Smooth muscle cell (in vitro differentiated cells): Measurements from ENCODE around the gene ANKH. TPM values are rescaled to one million over a fixed set of nuclear protein-coding genes. Genes with fewer than 3 reads are reported as not detected.

Experiments used
- DNase-seq: peaks from one replicate; lab custom pipeline; 2025; ENCODE audit not compliant: unreplicated experiment; lab: John Stamatoyannopoulos, UW
- H2AFZ ChIP-seq: fragments of 200-600 bp; sonication (generic); 2 replicates; pipeline ENCODE4 v1.6.0; 2016; ENCODE audit warnings: antibody characterized with exemption, low read depth, mild to moderate bottlenecking
- H3F3A ChIP-seq: fragments of 200-600 bp; sonication (generic); 2 replicates; pipeline ENCODE4 v1.6.0; 2017; ENCODE audit warnings: antibody characterized with exemption, low read depth
- H3K27ac ChIP-seq: fragments of 200-600 bp; sonication (generic); 2 replicates; pipeline ENCODE4 v1.5.1; 2016; ENCODE audit warnings: low read depth, mild to moderate bottlenecking
- H3K27me3 ChIP-seq: fragments of 200-600 bp; sonication (generic); 2 replicates; pipeline ENCODE4 v1.6.1; 2016; ENCODE audit warnings: low read depth, mild to moderate bottlenecking
- H3K36me3 ChIP-seq: fragments of 200-600 bp; sonication (generic); 2 replicates; pipeline ENCODE4 v1.5.1; 2016; ENCODE audit warnings: low read depth
- H3K4me1 ChIP-seq: fragments of 200-600 bp; sonication (generic); 2 replicates; pipeline ENCODE4 v1.5.1; 2016; ENCODE audit warnings: low read depth
- H3K4me2 ChIP-seq: fragments of 200-600 bp; sonication (generic); 2 replicates; pipeline ENCODE4 v1.6.0; 2016; ENCODE audit warnings: mild to moderate bottlenecking
- H3K4me3 ChIP-seq: fragments of 200-600 bp; sonication (generic); 2 replicates; pipeline ENCODE4 v1.5.1; 2016; ENCODE audit warnings: mild to moderate bottlenecking
- H3K79me2 ChIP-seq: fragments of 200-600 bp; sonication (generic); 2 replicates; pipeline ENCODE4 v1.6.0; 2016; ENCODE audit warnings: low read depth, mild to moderate bottlenecking
- H3K9ac ChIP-seq: fragments of 200-600 bp; sonication (generic); 2 replicates; pipeline ENCODE4 v1.6.0; 2016; ENCODE audit warnings: low read depth
- H3K9me3 ChIP-seq: fragments of 200-600 bp; sonication (generic); replicated peaks from 2 replicates; pipeline ENCODE4 v1.5.1; 2016; ENCODE audit warnings: low read depth
- H4K20me1 ChIP-seq: fragments of 200-600 bp; sonication (generic); 2 replicates; pipeline ENCODE4 v1.6.0; 2016; ENCODE audit warnings: low read depth
- WGBS: methylation state at CpG from one replicate; pipeline ENCODE4 v1.1.7; 2016; ENCODE audit warnings: low lambda C conversion rate; 5-methylcytosine and 5-hydroxymethylcytosine counted together
- polyA plus RNA-seq: library from polyadenylated mRNA; unstranded; fragments of >200 nt; fragmentation: Nextera tagmentation; extraction: Ambion mirVana; gene quantifications from 2 replicates; pipeline ENCODE4 v1.2.1, GENCODE V29; 2016
- total RNA-seq: library from RNA; depleted of rRNA; stranded (reverse); fragments of >200 nt; gene quantifications from 2 replicates; pipeline ENCODE4 v1.2.3, GENCODE V29; 2014
- TF ChIP-seq, protein P1 (sequence below): fragments of 200-600 bp; sonication (generic); IDR thresholded peaks from 2 replicates; pipeline ENCODE4 v1.5.1; 2017; ENCODE audit warnings: borderline replicate concordance, mild to moderate bottlenecking, antibody characterized with exemption; ENCODE audit not compliant: insufficient read depth, poor library complexity, severe bottlenecking

ANKH gene
- total and polyA plus RNA-seq, 2 experiments from 2014 or later: 48.0 to 56.6 TPM

DNA sequence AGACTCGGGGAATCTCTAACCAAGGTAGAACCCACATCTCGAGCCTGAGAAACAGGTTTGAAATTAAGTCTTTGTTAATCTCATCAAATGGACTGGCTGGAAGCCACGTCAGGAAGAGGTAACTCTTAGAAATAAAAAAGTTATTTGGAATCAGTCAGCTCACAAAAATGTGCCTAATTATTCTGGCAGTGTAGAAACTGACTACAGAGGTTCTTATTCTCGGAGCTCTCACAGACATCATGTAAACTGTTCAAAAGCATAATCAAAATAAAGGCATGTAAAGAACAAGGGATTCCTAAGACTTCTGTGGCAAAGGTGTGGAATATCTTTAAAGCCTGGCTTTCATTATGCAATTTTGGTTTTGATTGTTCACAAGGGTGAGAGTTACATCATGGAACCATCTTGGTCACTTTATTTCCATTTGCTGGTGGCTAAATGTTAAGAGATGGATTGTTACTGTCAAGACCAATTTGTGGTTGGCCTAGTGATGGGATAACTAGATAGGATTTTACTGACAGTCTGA, 121.9 kb downstream of the ANKH start:
- TF ChIP-seq, protein P1, sequence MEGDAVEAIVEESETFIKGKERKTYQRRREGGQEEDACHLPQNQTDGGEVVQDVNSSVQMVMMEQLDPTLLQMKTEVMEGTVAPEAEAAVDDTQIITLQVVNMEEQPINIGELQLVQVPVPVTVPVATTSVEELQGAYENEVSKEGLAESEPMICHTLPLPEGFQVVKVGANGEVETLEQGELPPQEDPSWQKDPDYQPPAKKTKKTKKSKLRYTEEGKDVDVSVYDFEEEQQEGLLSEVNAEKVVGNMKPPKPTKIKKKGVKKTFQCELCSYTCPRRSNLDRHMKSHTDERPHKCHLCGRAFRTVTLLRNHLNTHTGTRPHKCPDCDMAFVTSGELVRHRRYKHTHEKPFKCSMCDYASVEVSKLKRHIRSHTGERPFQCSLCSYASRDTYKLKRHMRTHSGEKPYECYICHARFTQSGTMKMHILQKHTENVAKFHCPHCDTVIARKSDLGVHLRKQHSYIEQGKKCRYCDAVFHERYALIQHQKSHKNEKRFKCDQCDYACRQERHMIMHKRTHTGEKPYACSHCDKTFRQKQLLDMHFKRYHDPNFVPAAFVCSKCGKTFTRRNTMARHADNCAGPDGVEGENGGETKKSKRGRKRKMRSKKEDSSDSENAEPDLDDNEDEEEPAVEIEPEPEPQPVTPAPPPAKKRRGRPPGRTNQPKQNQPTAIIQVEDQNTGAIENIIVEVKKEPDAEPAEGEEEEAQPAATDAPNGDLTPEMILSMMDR: no peak
- Histone ChIP-seq H3F3A (no peaks in the 10 kb centered on the region), H2AFZ (no peak overlapping the region), H3K4me2 (no peak overlapping the region), H3K4me3 (no peak overlapping the region), H3K27ac (peak overlapping the region; percentile 31), H3K36me3 (peaks cover 4% of the 10 kb centered on the region), H3K4me1 (no peaks in the 10 kb centered on the region), H3K27me3 (no peaks in the 10 kb centered on the region), H3K79me2 (no peaks in the 10 kb centered on the region), H3K9me3 (no peaks in the 10 kb centered on the region), H3K9ac (no peak overlapping the region), H4K20me1 (no peaks in the 10 kb centered on the region)
- no peak for DNase-seq
- WGBS: 74% methylated on average over 4 of the region's 4 CpGs

DNA sequence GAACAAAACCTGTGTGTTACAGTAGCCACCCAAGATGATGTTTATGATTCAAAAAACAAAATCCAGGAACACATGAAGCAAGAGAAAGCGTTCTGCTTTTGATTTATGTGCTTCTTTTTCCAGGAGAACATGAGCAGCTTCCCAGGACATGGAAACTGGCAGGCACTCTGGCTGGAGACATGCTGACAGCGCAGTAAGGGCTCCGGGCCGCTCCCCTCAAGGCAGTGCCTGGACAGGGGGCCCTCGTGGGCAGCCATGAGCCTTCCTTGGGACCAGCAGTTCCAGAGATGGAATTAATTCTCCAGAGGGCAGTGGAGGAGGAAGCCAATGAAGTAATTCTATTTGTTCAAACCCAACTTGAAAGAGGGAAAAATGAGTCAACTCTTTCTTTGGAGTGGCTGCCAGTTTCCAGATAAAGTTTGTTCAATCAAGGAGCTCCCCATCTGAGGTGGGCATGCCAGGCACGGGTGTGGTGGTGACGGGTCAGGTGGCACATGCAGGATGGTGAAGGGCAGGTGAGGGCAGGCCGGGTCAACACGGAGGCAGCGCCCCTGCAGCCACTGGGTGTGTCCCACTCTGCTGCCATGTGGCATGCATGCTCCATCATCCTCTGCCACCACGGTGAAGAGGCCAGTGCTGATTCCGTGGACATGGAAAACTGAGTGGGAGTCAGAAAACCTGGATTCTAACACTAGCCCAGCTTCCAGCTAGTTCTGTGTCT, 123.2 kb downstream of the ANKH start:
- Histone ChIP-seq H3K27ac (no peak overlapping the region), H3K4me2 (no peak overlapping the region), H3K9ac (no peak overlapping the region), H2AFZ (no peak overlapping the region), H3K36me3 (peaks cover 4% of the 10 kb centered on the region), H3K4me3 (no peak overlapping the region), H3K9me3 (no peaks in the 10 kb centered on the region), H3K4me1 (no peaks in the 10 kb centered on the region), H3K27me3 (no peaks in the 10 kb centered on the region), H3K79me2 (no peaks in the 10 kb centered on the region), H3F3A (no peaks in the 10 kb centered on the region), H4K20me1 (no peaks in the 10 kb centered on the region)
- no peak for DNase-seq
- TF ChIP-seq, protein P1: no peak
- 93% methylated on average over 12 of the region's 12 CpGs for WGBS

GRCh38 chr5:14745753-14746152, 125.8 kb downstream of the ANKH start:
- H3K9ac ChIP-seq: no peak overlapping the region
- no peaks in the 10 kb centered on the region for H3K9me3 ChIP-seq
- H3F3A ChIP-seq: no peaks in the 10 kb centered on the region
- H3K79me2 ChIP-seq: no peaks in the 10 kb centered on the region
- no peak overlapping the region for H3K27ac ChIP-seq
- H3K4me1 ChIP-seq: no peaks in the 10 kb centered on the region
- no peak for DNase-seq
- no peak overlapping the region for H3K4me3 ChIP-seq
- no peaks in the 10 kb centered on the region for H4K20me1 ChIP-seq
- TF ChIP-seq, protein P1: no peak
- H2AFZ ChIP-seq: no peak overlapping the region
- H3K36me3 ChIP-seq: peaks cover 4% of the 10 kb centered on the region
- H3K4me2 ChIP-seq: no peak overlapping the region
- 99% methylated on average over 14 of the region's 14 CpGs for WGBS
- H3K27me3 ChIP-seq: no peaks in the 10 kb centered on the region

DNA sequence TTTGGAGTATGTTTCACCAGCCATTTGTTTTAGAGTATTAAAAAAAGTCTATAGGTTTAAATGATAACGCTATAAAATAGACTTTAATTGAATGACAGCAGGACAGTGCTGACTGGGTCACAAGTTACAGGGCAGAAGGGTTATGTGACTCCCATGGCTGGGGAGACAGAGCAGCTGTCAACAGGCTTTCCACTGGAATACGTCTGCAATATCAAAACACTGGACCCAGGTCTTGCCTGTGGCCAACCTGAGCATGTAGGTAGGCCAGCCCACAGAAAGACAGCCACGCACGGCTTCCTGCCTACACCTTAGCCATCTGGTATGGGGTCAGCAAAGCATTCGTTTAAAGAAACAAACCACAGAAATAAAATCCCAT, 126.4 kb downstream of the ANKH start:
- 94% methylated on average over 5 of the region's 5 CpGs for WGBS
- Histone ChIP-seq H3K36me3 (no peaks in the 10 kb centered on the region), H4K20me1 (no peaks in the 10 kb centered on the region)

More for the DNA sequence above, 126.4 kb downstream of the ANKH start:
- Histone ChIP-seq H3F3A (no peaks in the 10 kb centered on the region), H3K4me2 (no peak overlapping the region), H3K4me3 (no peak overlapping the region), H3K27ac (no peak overlapping the region), H3K27me3 (no peaks in the 10 kb centered on the region), H3K9ac (no peak overlapping the region), H3K79me2 (no peaks in the 10 kb centered on the region), H3K9me3 (no peaks in the 10 kb centered on the region), H2AFZ (no peak overlapping the region), H3K4me1 (peaks cover 2% of the 10 kb centered on the region)
- TF ChIP-seq, protein P1: no peak
- no peak for DNase-seq
